B cell (primary cell): Measurements from ENCODE around the gene ZNF821.

ENCODE experiments used
- CTCF ChIP-seq: fragments of 200-600 bp; IDR thresholded peaks from one replicate; pipeline ENCODE4 v1.8.0; 2022; ENCODE audit warnings: antibody characterized with exemption, mild to moderate bottlenecking
- EZH2 ChIP-seq: IDR thresholded peaks from 2 replicates; pipeline ENCODE4 v1.6.1; 2012; ENCODE audit warnings: borderline replicate concordance, low read depth, mild to moderate bottlenecking, moderate library complexity, low read length; ENCODE audit not compliant: insufficient read depth, poor library complexity, severe bottlenecking

GRCh38 chr16:71889147-71889546, 5.2 kb upstream of the ZNF821 start:
- no peak for TF ChIP-seq CTCF
- TF ChIP-seq EZH2 = no peak
